Sciatic nerve (tissue), 2 donors: ENCODE measurements around the gene CRHR1. TPM values are rescaled to one million over a fixed set of nuclear protein-coding genes. Genes with fewer than 3 reads are reported as not detected.

Experiments
- ATAC-seq: fragments of 200-7000 bp; cut with Tn5 transposase; one replicate; pipeline ENCODE4 v1.9.1; 2020; ENCODE audit warnings: mild to moderate bottlenecking, moderate library complexity
- DNase-seq: peaks from one replicate; pipeline ENCODE4 v3.0.0-alpha.2; 2020; ENCODE audit warnings: low spot score
- intact Hi-C: fragments of 100-400 bp; cut with DNase I; formaldehyde crosslinking; loops from one replicate; pipeline ENCODE4 v1.14.2; 2022
- total RNA-seq: library from RNA; stranded (reverse); fragmentation: NEBNext Ultra II Directional; extraction: Animal tissue kit (Norgen Biotek cat#: 25700); gene quantifications from one replicate; pipeline ENCODE4 v1.2.1, GENCODE V29; 2021
- donor health status: DM: no; HTN: no; CAD: no.
- donor health status: DM: no; HTN: no; CAD: no.

The CRHR1 gene
- total RNA-seq, 1 donor from 2014 or later, result 0.36 TPM

- intact Hi-C loops, result loop anchor here (10.0 kb wide), 1 partner anchor 191 kb away; no protein-coding TSS in a partner anchor
- DNase-seq (no peak), ATAC-seq (no peak)
Observed at GRCh38 chr17:45835481-45835880, 51.4 kb downstream of the CRHR1 start.

- intact Hi-C loops, result loop anchor here (10.0 kb wide), 1 partner anchor 192 kb away; no protein-coding TSS in a partner anchor
- no peak for ATAC-seq
- no peak for DNase-seq
Observed at GRCh38 chr17:45836047-45837044, 52.2 kb downstream of the CRHR1 start.

- DNase-seq, result no peak
- no peak for ATAC-seq
- intact Hi-C loops, result loop anchor here (10.0 kb wide), 1 partner anchor 192 kb away; no protein-coding TSS in a partner anchor
Observed at GRCh38 chr17:45837187-45837586, 53.1 kb downstream of the CRHR1 start.

GRCh38 chr17:45837603-45838002 lies 53.5 kb downstream of the CRHR1 start:
- intact Hi-C loops, result loop anchor here (10.0 kb wide), 1 partner anchor 193 kb away; no protein-coding TSS in a partner anchor
- DNase-seq (no peak), ATAC-seq (no peak)

- no peak for DNase-seq
- intact Hi-C loops, result loop anchor here (10.0 kb wide), 1 partner anchor 194 kb away; no protein-coding TSS in a partner anchor
- no peak for ATAC-seq
Observed at GRCh38 chr17:45838751-45839295, 54.7 kb downstream of the CRHR1 start.

GRCh38 chr17:45839442-45839841 lies 55.3 kb downstream of the CRHR1 start:
- intact Hi-C loops, result loop anchor here (10.0 kb wide), 1 partner anchor 195 kb away; no protein-coding TSS in a partner anchor
- ATAC-seq (no peak), DNase-seq (no peak)

GRCh38 chr17:45841186-45841585 lies 57.1 kb downstream of the CRHR1 start:
- intact Hi-C loops, result no loop called here
- no peak for DNase-seq
- no peak for ATAC-seq

- intact Hi-C loops, result no loop called here
- ATAC-seq (no peak), DNase-seq (no peak)
Observed at GRCh38 chr17:45841883-45842525, 57.9 kb downstream of the CRHR1 start.

- intact Hi-C loops, result no loop called here
- DNase-seq (no peak), ATAC-seq (no peak)
Observed at GRCh38 chr17:45843722-45844121, 59.6 kb downstream of the CRHR1 start.

GRCh38 chr17:45844695-45845375 lies 60.7 kb downstream of the CRHR1 start, which contains the start of gene SPPL2C:
Gene SPPL2C (plus strand): TSS chr17:45844881. CDS start chr17:45844907, 26 bp downstream.
- ATAC-seq (no peak), DNase-seq (no peak)
- intact Hi-C loops, result no loop called here

- DNase-seq (no peak), ATAC-seq (no peak)
- intact Hi-C loops, result no loop called here
Observed at GRCh38 chr17:45845376-45846185, 61.5 kb downstream of the CRHR1 start.

- intact Hi-C loops, result no loop called here
- ATAC-seq (no peak), DNase-seq (no peak)
Observed at GRCh38 chr17:45846223-45846622, 62.1 kb downstream of the CRHR1 start.

GRCh38 chr17:45846646-45847045 lies 62.5 kb downstream of the CRHR1 start:
- DNase-seq (no peak), ATAC-seq (no peak)
- intact Hi-C loops, result no loop called here

- DNase-seq (no peak), ATAC-seq (no peak)
- intact Hi-C loops, result no loop called here
Observed at GRCh38 chr17:45847101-45847500, 63.0 kb downstream of the CRHR1 start.

GRCh38 chr17:45847747-45848146 lies 63.6 kb downstream of the CRHR1 start:
- intact Hi-C loops, result no loop called here
- no peak for ATAC-seq
- no peak for DNase-seq

GRCh38 chr17:45848405-45848804 lies 64.3 kb downstream of the CRHR1 start:
- DNase-seq (no peak), ATAC-seq (no peak)
- intact Hi-C loops, result no loop called here

GRCh38 chr17:45848868-45849535 lies 64.9 kb downstream of the CRHR1 start:
- intact Hi-C loops, result no loop called here
- ATAC-seq (peak; percentile 57), DNase-seq (no peak)
